ENCODE measurements around the gene MARCHF3. TPM values are rescaled to one million over a fixed set of nuclear protein-coding genes. Genes with fewer than 3 reads are reported as not detected.

MARCHF3 gene
- total RNA-seq, 1 experiment from 2014 or later, result 16.1 TPM

- H3K4me3 Mint-ChIP-seq (ENCODE audit: low read depth, unreplicated experiment), result no peak overlapping the region
- no peaks in the 10 kb centered on the region for H3K4me1 Mint-ChIP-seq (ENCODE audit: low read depth, unreplicated experiment)
- no TSS peak for BruUV-seq (replicated peaks)
- intact Hi-C loops (cut with micrococcal nuclease; ENCODE audit: unreplicated experiment), result no loop called here
- H3K9me3 Mint-ChIP-seq (ENCODE audit: low read depth, unreplicated experiment), result no peaks in the 10 kb centered on the region
- CTCF ChIA-PET, result interaction anchor here (0.9 kb wide), 1 partner anchor 13 kb away, joined by 5 read pairs; no protein-coding TSS in a partner anchor
- H3K27ac Mint-ChIP-seq (ENCODE audit: unreplicated experiment), result no peak overlapping the region
- no peaks in the 10 kb centered on the region for H3K27me3 Mint-ChIP-seq (ENCODE audit: unreplicated experiment)
- no peak for DNase-seq
- H3K36me3 Mint-ChIP-seq (ENCODE audit: insufficient read depth, unreplicated experiment), result no peaks in the 10 kb centered on the region
- no peak for TF ChIP-seq CTCF (IDR thresholded peaks at IDR 0.05; ENCODE audit: unreplicated experiment)
Measured at GRCh38 chr5:126925482-126925881, 104.9 kb downstream of the MARCHF3 start.

- Mint-ChIP-seq H3K27me3 (ENCODE audit: unreplicated experiment) (no peaks in the 10 kb centered on the region), H3K4me3 (ENCODE audit: low read depth, unreplicated experiment) (no peak overlapping the region), H3K9me3 (ENCODE audit: low read depth, unreplicated experiment) (no peaks in the 10 kb centered on the region), H3K4me1 (ENCODE audit: low read depth, unreplicated experiment) (peaks cover 3% of the 10 kb centered on the region), H3K27ac (ENCODE audit: unreplicated experiment) (no peak overlapping the region), H3K36me3 (ENCODE audit: insufficient read depth, unreplicated experiment) (no peaks in the 10 kb centered on the region)
- TF ChIP-seq CTCF (IDR thresholded peaks at IDR 0.05; ENCODE audit: unreplicated experiment), result no peak
- no peak for DNase-seq
- intact Hi-C loops (cut with micrococcal nuclease; ENCODE audit: unreplicated experiment), result no loop called here
- no TSS peak for BruUV-seq (replicated peaks)
- CTCF ChIA-PET, result no interaction called here
Measured at GRCh38 chr5:126924331-126925033, 105.9 kb downstream of the MARCHF3 start.

- Mint-ChIP-seq H3K27me3 (ENCODE audit: unreplicated experiment) (no peaks in the 10 kb centered on the region), H3K36me3 (ENCODE audit: insufficient read depth, unreplicated experiment) (peaks cover 10% of the 10 kb centered on the region), H3K9me3 (ENCODE audit: low read depth, unreplicated experiment) (no peaks in the 10 kb centered on the region), H3K4me1 (ENCODE audit: low read depth, unreplicated experiment) (peaks cover 33% of the 10 kb centered on the region), H3K27ac (ENCODE audit: unreplicated experiment) (no peak overlapping the region), H3K4me3 (ENCODE audit: low read depth, unreplicated experiment) (no peak overlapping the region)
- DNase-seq, result no peak
- BruUV-seq (replicated peaks), result no TSS peak
- intact Hi-C loops (cut with micrococcal nuclease; ENCODE audit: unreplicated experiment), result no loop called here
- TF ChIP-seq CTCF (IDR thresholded peaks at IDR 0.05; ENCODE audit: unreplicated experiment), result no peak
- CTCF ChIA-PET, result interaction anchor here (0.6 kb wide), 1 partner anchor 47 kb away, joined by 5 read pairs; no protein-coding TSS in a partner anchor
Measured at GRCh38 chr5:126921241-126922091, 108.9 kb downstream of the MARCHF3 start.

GRCh38 chr5:126920291-126920690, 110.1 kb downstream of the MARCHF3 start:
- no peak for TF ChIP-seq CTCF (IDR thresholded peaks at IDR 0.05; ENCODE audit: unreplicated experiment)
- Mint-ChIP-seq H3K27ac (ENCODE audit: unreplicated experiment) (no peak overlapping the region), H3K4me3 (ENCODE audit: low read depth, unreplicated experiment) (no peak overlapping the region), H3K9me3 (ENCODE audit: low read depth, unreplicated experiment) (no peaks in the 10 kb centered on the region), H3K27me3 (ENCODE audit: unreplicated experiment) (no peaks in the 10 kb centered on the region), H3K36me3 (ENCODE audit: insufficient read depth, unreplicated experiment) (peaks cover 10% of the 10 kb centered on the region), H3K4me1 (ENCODE audit: low read depth, unreplicated experiment) (peaks cover 33% of the 10 kb centered on the region)
- no peak for DNase-seq
- intact Hi-C loops (cut with micrococcal nuclease; ENCODE audit: unreplicated experiment), result no loop called here
- CTCF ChIA-PET, result no interaction called here
- BruUV-seq (replicated peaks), result no TSS peak

All from Calu3 (cell line).